Measurements from ENCODE around the gene SRSF10. TPM values are rescaled to one million over a fixed set of nuclear protein-coding genes. Genes with fewer than 3 reads are reported as not detected.

SRSF10 gene
- 10 to 100 TPM; 20.4 to 49.9 (median 26.5) TPM for total RNA-seq

GRCh38 chr1:23979881-23980727 is at the start of gene SRSF10:
Gene SRSF10 (minus strand): TSS chr1:23980327. CDS start chr1:23980255, 72 bp downstream.
- intact Hi-C loops (cut with DNase I; ENCODE audit: low total_unique reads) (loop anchor here (1.0 to 2.0 kb wide), 3 partner anchors 21 to 49 kb away; partner anchors contain the start of gene PNRC2), in situ Hi-C loops (cut with MboI; ENCODE audit: low sequenced_read_pairs in 4 of 4) (no loop called here)
- peak; percentile 98 to 99 for DNase-seq
- Histone ChIP-seq H3K27me3 (no peaks in the 10 kb centered on the region), H3K4me3 (peak within 1 kb of the TSS; percentile 72 to 89 (median 88)), H3K4me1 (peaks cover 51 to 52% of the 10 kb centered on the region in 2 donors), H3K27ac (peak within 1 kb of the TSS; percentile 88 to 98 (median 96)), H3K9me3 (no peaks in the 10 kb centered on the region), H3K36me3 (no peaks in the 10 kb centered on the region)
- peak; percentile 99 for TF ChIP-seq POLR2A (IDR thresholded peaks at IDR 0.05)
- TF ChIP-seq, protein P1, sequence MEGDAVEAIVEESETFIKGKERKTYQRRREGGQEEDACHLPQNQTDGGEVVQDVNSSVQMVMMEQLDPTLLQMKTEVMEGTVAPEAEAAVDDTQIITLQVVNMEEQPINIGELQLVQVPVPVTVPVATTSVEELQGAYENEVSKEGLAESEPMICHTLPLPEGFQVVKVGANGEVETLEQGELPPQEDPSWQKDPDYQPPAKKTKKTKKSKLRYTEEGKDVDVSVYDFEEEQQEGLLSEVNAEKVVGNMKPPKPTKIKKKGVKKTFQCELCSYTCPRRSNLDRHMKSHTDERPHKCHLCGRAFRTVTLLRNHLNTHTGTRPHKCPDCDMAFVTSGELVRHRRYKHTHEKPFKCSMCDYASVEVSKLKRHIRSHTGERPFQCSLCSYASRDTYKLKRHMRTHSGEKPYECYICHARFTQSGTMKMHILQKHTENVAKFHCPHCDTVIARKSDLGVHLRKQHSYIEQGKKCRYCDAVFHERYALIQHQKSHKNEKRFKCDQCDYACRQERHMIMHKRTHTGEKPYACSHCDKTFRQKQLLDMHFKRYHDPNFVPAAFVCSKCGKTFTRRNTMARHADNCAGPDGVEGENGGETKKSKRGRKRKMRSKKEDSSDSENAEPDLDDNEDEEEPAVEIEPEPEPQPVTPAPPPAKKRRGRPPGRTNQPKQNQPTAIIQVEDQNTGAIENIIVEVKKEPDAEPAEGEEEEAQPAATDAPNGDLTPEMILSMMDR (IDR thresholded peaks at IDR 0.05 in 4 of 5, conservative IDR thresholded peaks at IDR 0.05 in 1 of 5) = peak in 3 of 5 experiments; percentile 39 to 64 (median 51)
- peak; percentile 99 for ATAC-seq

GRCh38 chr1:24027838-24028468 is 47.8 kb upstream of the SRSF10 start:
- ATAC-seq = peak; percentile 72 to 91
- Histone ChIP-seq H3K9me3 (no peaks in the 10 kb centered on the region), H3K4me1 (peaks cover 0 to 4% of the 10 kb centered on the region in 2 donors), H3K27ac (no peak overlapping the region), H3K36me3 (no peaks in the 10 kb centered on the region), H3K27me3 (no peaks in the 10 kb centered on the region), H3K4me3 (no peak overlapping the region)
- in situ Hi-C loops (cut with MboI; ENCODE audit: low sequenced_read_pairs in 4 of 4) = loop anchor here in 1 of 4 donors (5.0 kb wide), 1 partner anchor 76 kb away; no protein-coding TSS in a partner anchor
- intact Hi-C loops (cut with DNase I; ENCODE audit: low total_unique reads) = loop anchor here (1.0 to 2.0 kb wide), 2 partner anchors 47 to 69 kb away; partner anchors contain the start of genes PNRC2 and SRSF10
- no peak for TF ChIP-seq POLR2A (IDR thresholded peaks at IDR 0.05)
- TF ChIP-seq, protein P1 (IDR thresholded peaks at IDR 0.05 in 4 of 5, conservative IDR thresholded peaks at IDR 0.05 in 1 of 5) = peak; percentile 33 to 76 (median 58)
- no peak for DNase-seq

- Histone ChIP-seq H3K27ac (peak overlapping the region; percentile 42 to 89 (median 72)), H3K36me3 (no peaks in the 10 kb centered on the region), H3K27me3 (no peaks in the 10 kb centered on the region), H3K4me3 (no peak overlapping the region), H3K4me1 (peaks cover 35 to 40% of the 10 kb centered on the region in 2 donors), H3K9me3 (no peaks in the 10 kb centered on the region)
- TF ChIP-seq, protein P1 (IDR thresholded peaks at IDR 0.05 in 4 of 5, conservative IDR thresholded peaks at IDR 0.05 in 1 of 5) = no peak
- TF ChIP-seq POLR2A (IDR thresholded peaks at IDR 0.05) = no peak
- intact Hi-C loops (cut with DNase I; ENCODE audit: low total_unique reads) = no loop called here
- in situ Hi-C loops (cut with MboI; ENCODE audit: low sequenced_read_pairs in 4 of 4) = no loop called here
- peak in 1 of 2 donors; percentile 47 for ATAC-seq
- DNase-seq = peak; percentile 7 to 39
Observed at GRCh38 chr1:24022581-24023361, 42.6 kb upstream of the SRSF10 start.

Data from gastrocnemius medialis (tissue), 4 donors.